HEK293 (cell line): ENCODE measurements around the gene TEX52.
A peak's percentile ranks its signal among the peaks of the same experiment; 100 is the strongest.

Source experiments
- GFI1B ChIP-seq: fragments of 450-650 bp; formaldehyde crosslinking; IDR thresholded peaks from 2 replicates; pipeline ENCODE4 v1.5.1; 2016; ENCODE audit warnings: missing biosample characterization, missing genetic modification characterization
- KLF16 ChIP-seq: fragments of 450-650 bp; formaldehyde crosslinking; IDR thresholded peaks from 2 replicates; pipeline ENCODE4 v1.5.1; 2017; ENCODE audit warnings: missing biosample characterization, missing genetic modification characterization
- OVOL3 ChIP-seq: fragments of 450-650 bp; formaldehyde crosslinking; IDR thresholded peaks from 2 replicates; pipeline ENCODE4 v1.5.1; 2016; ENCODE audit warnings: missing biosample characterization, missing genetic modification characterization
- SP3 ChIP-seq: fragments of 450-650 bp; formaldehyde crosslinking; IDR thresholded peaks from 2 replicates; pipeline ENCODE4 v1.5.1; 2016; ENCODE audit warnings: missing biosample characterization, missing genetic modification characterization
- YY2 ChIP-seq: fragments of 450-650 bp; formaldehyde crosslinking; IDR thresholded peaks from 2 replicates; pipeline ENCODE4 v1.5.1; 2016; ENCODE audit warnings: missing biosample characterization, missing genetic modification characterization
- ZBTB1 ChIP-seq: fragments of 450-650 bp; formaldehyde crosslinking; IDR thresholded peaks from 2 replicates; pipeline ENCODE4 v1.5.1; 2016; ENCODE audit warnings: missing biosample characterization, missing genetic modification characterization
- ZBTB20 ChIP-seq: fragments of 450-650 bp; formaldehyde crosslinking; IDR thresholded peaks from 2 replicates; pipeline ENCODE4 v1.5.1; 2016; ENCODE audit warnings: missing biosample characterization, missing genetic modification characterization
- ZFP37 ChIP-seq: fragments of 450-650 bp; formaldehyde crosslinking; IDR thresholded peaks from 2 replicates; pipeline ENCODE4 v1.5.1; 2016; ENCODE audit warnings: missing biosample characterization, missing genetic modification characterization
- ZIC2 ChIP-seq: fragments of 450-650 bp; formaldehyde crosslinking; IDR thresholded peaks from 2 replicates; pipeline ENCODE4 v1.5.1; 2016; ENCODE audit warnings: missing biosample characterization, missing genetic modification characterization
- ZNF10 ChIP-seq: fragments of 450-650 bp; formaldehyde crosslinking; IDR thresholded peaks from 2 replicates; pipeline ENCODE4 v1.5.1; 2017; ENCODE audit warnings: missing biosample characterization, missing genetic modification characterization
- ZNF140 ChIP-seq: fragments of 450-650 bp; formaldehyde crosslinking; IDR thresholded peaks from 2 replicates; pipeline ENCODE4 v1.5.1; 2016; ENCODE audit warnings: missing biosample characterization, missing genetic modification characterization
- ZNF16 ChIP-seq: fragments of 450-650 bp; formaldehyde crosslinking; IDR thresholded peaks from 2 replicates; pipeline ENCODE4 v1.5.1; 2016; ENCODE audit warnings: low read depth, missing biosample characterization, missing genetic modification characterization
- ZNF2 ChIP-seq: fragments of 450-650 bp; formaldehyde crosslinking; IDR thresholded peaks from 2 replicates; pipeline ENCODE4 v1.5.1; 2016; ENCODE audit warnings: missing biosample characterization, missing genetic modification characterization
- ZNF211 ChIP-seq: fragments of 450-650 bp; formaldehyde crosslinking; IDR thresholded peaks from 2 replicates; pipeline ENCODE4 v1.5.1; 2016; ENCODE audit warnings: low read depth, missing biosample characterization, missing genetic modification characterization
- ZNF302 ChIP-seq: fragments of 450-650 bp; formaldehyde crosslinking; IDR thresholded peaks from 2 replicates; pipeline ENCODE4 v1.5.1; 2016; ENCODE audit warnings: missing biosample characterization, missing genetic modification characterization, low read depth
- ZNF37A ChIP-seq: fragments of 450-650 bp; IDR thresholded peaks from 2 replicates; pipeline ENCODE4 v1.5.1; 2018; ENCODE audit warnings: missing biosample characterization, missing genetic modification characterization
- ZNF600 ChIP-seq: fragments of 450-650 bp; formaldehyde crosslinking; IDR thresholded peaks from 2 replicates; pipeline ENCODE4 v1.5.1; 2016; ENCODE audit warnings: missing biosample characterization, missing genetic modification characterization
- ZNF664 ChIP-seq: fragments of 450-650 bp; formaldehyde crosslinking; IDR thresholded peaks from 2 replicates; pipeline ENCODE4 v1.5.1; 2016; ENCODE audit warnings: missing biosample characterization, missing genetic modification characterization
- ZNF707 ChIP-seq: fragments of 450-650 bp; formaldehyde crosslinking; IDR thresholded peaks from 2 replicates; pipeline ENCODE4 v1.5.1; 2016; ENCODE audit warnings: missing biosample characterization, missing genetic modification characterization
- ZNF747 ChIP-seq: fragments of 450-650 bp; formaldehyde crosslinking; IDR thresholded peaks from 2 replicates; pipeline ENCODE4 v1.5.1; 2016; ENCODE audit warnings: missing biosample characterization, missing genetic modification characterization
- ZNF777 ChIP-seq: fragments of 450-650 bp; formaldehyde crosslinking; IDR thresholded peaks from 2 replicates; pipeline ENCODE4 v1.5.1; 2017; ENCODE audit warnings: missing biosample characterization, missing genetic modification characterization, borderline replicate concordance
- ZNF792 ChIP-seq: fragments of 450-650 bp; formaldehyde crosslinking; IDR thresholded peaks from 2 replicates; pipeline ENCODE4 v1.5.1; 2016; ENCODE audit warnings: missing biosample characterization, missing genetic modification characterization
- ZSCAN30 ChIP-seq: fragments of 450-650 bp; IDR thresholded peaks from 2 replicates; pipeline ENCODE4 v1.5.1; 2018; ENCODE audit warnings: missing biosample characterization, mild to moderate bottlenecking, missing genetic modification characterization, moderate library complexity
- TF ChIP-seq, protein P1 (sequence below): IDR thresholded peaks from 2 replicates; pipeline ENCODE4 v1.6.1; 2011; ENCODE audit warnings: mild to moderate bottlenecking, low read depth, low read length, borderline replicate concordance
- TF ChIP-seq, protein P2 (sequence below): fragments of 450-650 bp; formaldehyde crosslinking; IDR thresholded peaks from 2 replicates; pipeline ENCODE4 v1.5.1; 2016; ENCODE audit warnings: missing biosample characterization, missing genetic modification characterization
- TF ChIP-seq, protein P3 (sequence below): fragments of 450-650 bp; formaldehyde crosslinking; IDR thresholded peaks from 2 replicates; pipeline ENCODE4 v1.5.1; 2016; ENCODE audit warnings: missing biosample characterization, missing genetic modification characterization
- TF ChIP-seq, protein P4 (sequence below): fragments of 450-650 bp; formaldehyde crosslinking; optimal IDR thresholded peaks from 2 replicates; pipeline ENCODE3; 2016; ENCODE audit warnings: missing biosample characterization, mild to moderate bottlenecking, missing genetic modification characterization
- TF ChIP-seq, protein P5 (sequence below): fragments of 450-650 bp; formaldehyde crosslinking; conservative IDR thresholded peaks from 2 replicates; pipeline ENCODE4 v1.5.1; 2016; ENCODE audit warnings: low read depth, missing biosample characterization, missing genetic modification characterization
- TF ChIP-seq, protein P6 (sequence below): fragments of 450-650 bp; formaldehyde crosslinking; IDR thresholded peaks from 2 replicates; pipeline ENCODE4 v1.5.1; 2017; ENCODE audit warnings: missing biosample characterization, missing genetic modification characterization

The TEX52 gene

DNA sequence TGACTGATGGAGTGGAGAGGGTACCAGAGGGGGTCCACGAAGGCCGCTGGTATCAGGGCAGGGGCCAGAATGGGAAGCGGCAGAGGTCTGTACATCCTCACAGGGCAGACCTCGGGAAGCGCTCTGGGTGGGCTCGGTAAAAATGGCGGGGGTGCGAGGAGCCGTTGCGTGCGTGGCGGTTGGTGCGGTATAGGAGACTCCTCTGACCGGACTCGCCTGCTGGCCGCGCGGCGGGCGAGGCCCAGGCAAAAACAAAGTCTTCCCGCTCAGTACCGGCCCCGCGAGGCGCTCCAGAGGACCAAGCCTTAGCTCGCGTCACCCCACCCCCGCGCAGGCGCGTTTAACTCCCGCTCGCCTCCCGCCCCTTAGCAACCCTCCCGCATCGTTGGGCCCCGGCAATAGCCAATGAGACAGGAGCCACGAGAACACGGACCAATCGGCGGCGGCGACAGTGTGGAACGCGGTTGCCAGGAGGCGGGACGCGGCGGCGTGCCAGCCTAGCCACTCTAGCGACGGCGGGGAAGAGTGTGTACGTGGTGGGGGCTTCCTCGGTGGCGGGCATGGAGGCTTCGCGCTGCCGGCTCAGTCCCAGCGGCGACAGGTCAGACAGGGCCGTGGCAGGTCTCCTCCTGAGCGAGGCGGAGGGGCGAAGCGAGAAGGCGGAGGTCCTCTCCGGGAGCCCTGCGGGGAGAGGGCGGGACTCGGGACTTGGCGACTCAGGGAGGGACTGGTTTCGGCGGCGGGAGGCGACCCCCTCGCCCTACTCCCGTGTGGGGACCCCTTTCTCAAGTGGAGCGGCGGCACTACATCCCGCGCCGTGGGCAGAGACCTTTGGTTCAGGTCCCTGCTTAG is 33.8 kb upstream of the TEX52 start, which contains the start of gene TULP3 (continued):
- TF ChIP-seq, protein P1, sequence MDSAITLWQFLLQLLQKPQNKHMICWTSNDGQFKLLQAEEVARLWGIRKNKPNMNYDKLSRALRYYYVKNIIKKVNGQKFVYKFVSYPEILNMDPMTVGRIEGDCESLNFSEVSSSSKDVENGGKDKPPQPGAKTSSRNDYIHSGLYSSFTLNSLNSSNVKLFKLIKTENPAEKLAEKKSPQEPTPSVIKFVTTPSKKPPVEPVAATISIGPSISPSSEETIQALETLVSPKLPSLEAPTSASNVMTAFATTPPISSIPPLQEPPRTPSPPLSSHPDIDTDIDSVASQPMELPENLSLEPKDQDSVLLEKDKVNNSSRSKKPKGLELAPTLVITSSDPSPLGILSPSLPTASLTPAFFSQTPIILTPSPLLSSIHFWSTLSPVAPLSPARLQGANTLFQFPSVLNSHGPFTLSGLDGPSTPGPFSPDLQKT, result no peak
- TF ChIP-seq ZNF211 (tag by site-specific recombination) (no peak), ZNF747 (tag by site-specific recombination) (no peak), ZNF16 (tag by site-specific recombination) (no peak), SP3 (peak; percentile 82), ZSCAN30 (tag by site-specific recombination) (peak; percentile 82; the same call in 1 of the 2 replicates), KLF16 (tag by site-specific recombination) (peak; percentile 66; the same call in 1 of the 2 replicates), YY2 (tag by site-specific recombination) (peak; percentile 57; the same call in 1 of the 2 replicates), ZNF664 (tag by site-specific recombination) (no peak), ZFP37 (tag by site-specific recombination) (peak; percentile 21), ZBTB1 (tag by site-specific recombination) (peak; percentile 95), OVOL3 (0 out of 2 replicates have a peak, but pooled peaks have one; percentile 21), ZNF140 (tag by site-specific recombination) (no peak), ZNF777 (peak; percentile 76; the same call in 1 of the 2 replicates), ZNF302 (tag by site-specific recombination) (no peak), ZNF37A (tag by site-specific recombination) (no peak), ZNF707 (tag by site-specific recombination) (no peak), ZNF792 (tag by site-specific recombination) (peak; percentile 19; the same call in 1 of the 2 replicates), ZNF10 (tag by site-specific recombination) (peak; percentile 54; the same call in 1 of the 2 replicates), GFI1B (tag by site-specific recombination) (no peak), ZNF2 (tag by site-specific recombination) (peak; percentile 23), ZIC2 (tag by site-specific recombination) (peak; percentile 63), ZNF600 (tag by site-specific recombination) (peak; percentile 42), ZBTB20 (tag by site-specific recombination) (peak; percentile 70; the same call in 1 of the 2 replicates)
- TF ChIP-seq, protein P2, sequence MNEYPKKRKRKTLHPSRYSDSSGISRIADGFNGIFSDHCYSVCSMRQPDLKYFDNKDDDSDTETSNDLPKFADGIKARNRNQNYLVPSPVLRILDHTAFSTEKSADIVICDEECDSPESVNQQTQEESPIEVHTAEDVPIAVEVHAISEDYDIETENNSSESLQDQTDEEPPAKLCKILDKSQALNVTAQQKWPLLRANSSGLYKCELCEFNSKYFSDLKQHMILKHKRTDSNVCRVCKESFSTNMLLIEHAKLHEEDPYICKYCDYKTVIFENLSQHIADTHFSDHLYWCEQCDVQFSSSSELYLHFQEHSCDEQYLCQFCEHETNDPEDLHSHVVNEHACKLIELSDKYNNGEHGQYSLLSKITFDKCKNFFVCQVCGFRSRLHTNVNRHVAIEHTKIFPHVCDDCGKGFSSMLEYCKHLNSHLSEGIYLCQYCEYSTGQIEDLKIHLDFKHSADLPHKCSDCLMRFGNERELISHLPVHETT (tag by site-specific recombination), result peak; percentile 23; the same call in 1 of the 2 replicates
- TF ChIP-seq, protein P3, sequence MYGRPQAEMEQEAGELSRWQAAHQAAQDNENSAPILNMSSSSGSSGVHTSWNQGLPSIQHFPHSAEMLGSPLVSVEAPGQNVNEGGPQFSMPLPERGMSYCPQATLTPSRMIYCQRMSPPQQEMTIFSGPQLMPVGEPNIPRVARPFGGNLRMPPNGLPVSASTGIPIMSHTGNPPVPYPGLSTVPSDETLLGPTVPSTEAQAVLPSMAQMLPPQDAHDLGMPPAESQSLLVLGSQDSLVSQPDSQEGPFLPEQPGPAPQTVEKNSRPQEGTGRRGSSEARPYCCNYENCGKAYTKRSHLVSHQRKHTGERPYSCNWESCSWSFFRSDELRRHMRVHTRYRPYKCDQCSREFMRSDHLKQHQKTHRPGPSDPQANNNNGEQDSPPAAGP (tag by site-specific recombination), result peak; percentile 75; the same call in 1 of the 2 replicates
- TF ChIP-seq, protein P4, sequence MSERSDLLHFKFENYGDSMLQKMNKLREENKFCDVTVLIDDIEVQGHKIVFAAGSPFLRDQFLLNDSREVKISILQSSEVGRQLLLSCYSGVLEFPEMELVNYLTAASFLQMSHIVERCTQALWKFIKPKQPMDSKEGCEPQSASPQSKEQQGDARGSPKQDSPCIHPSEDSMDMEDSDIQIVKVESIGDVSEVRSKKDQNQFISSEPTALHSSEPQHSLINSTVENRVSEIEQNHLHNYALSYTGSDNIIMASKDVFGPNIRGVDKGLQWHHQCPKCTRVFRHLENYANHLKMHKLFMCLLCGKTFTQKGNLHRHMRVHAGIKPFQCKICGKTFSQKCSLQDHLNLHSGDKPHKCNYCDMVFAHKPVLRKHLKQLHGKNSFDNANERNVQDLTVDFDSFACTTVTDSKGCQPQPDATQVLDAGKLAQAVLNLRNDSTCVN, result peak; percentile 98
- TF ChIP-seq, protein P5, sequence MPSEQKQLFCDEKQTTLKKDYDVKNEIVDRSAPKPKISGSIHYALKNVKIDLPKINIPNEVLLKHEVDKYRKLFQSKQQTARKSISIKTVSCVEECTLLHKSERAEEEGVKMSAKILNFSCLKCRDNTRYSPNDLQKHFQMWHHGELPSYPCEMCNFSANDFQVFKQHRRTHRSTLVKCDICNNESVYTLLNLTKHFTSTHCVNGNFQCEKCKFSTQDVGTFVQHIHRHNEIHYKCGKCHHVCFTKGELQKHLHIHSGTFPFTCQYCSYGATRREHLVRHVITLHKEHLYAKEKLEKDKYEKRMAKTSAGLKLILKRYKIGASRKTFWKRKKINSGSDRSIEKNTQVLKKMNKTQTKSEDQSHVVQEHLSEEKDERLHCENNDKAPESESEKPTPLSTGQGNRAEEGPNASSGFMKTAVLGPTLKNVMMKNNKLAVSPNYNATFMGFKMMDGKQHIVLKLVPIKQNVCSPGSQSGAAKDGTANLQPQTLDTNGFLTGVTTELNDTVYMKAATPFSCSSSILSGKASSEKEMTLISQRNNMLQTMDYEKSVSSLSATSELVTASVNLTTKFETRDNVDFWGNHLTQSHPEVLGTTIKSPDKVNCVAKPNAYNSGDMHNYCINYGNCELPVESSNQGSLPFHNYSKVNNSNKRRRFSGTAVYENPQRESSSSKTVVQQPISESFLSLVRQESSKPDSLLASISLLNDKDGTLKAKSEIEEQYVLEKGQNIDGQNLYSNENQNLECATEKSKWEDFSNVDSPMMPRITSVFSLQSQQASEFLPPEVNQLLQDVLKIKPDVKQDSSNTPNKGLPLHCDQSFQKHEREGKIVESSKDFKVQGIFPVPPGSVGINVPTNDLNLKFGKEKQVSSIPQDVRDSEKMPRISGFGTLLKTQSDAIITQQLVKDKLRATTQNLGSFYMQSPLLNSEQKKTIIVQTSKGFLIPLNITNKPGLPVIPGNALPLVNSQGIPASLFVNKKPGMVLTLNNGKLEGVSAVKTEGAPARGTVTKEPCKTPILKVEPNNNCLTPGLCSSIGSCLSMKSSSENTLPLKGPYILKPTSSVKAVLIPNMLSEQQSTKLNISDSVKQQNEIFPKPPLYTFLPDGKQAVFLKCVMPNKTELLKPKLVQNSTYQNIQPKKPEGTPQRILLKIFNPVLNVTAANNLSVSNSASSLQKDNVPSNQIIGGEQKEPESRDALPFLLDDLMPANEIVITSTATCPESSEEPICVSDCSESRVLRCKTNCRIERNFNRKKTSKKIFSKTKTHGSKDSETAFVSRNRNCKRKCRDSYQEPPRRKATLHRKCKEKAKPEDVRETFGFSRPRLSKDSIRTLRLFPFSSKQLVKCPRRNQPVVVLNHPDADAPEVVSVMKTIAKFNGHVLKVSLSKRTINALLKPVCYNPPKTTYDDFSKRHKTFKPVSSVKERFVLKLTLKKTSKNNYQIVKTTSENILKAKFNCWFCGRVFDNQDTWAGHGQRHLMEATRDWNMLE (tag by site-specific recombination), result no peak
- TF ChIP-seq, protein P6, sequence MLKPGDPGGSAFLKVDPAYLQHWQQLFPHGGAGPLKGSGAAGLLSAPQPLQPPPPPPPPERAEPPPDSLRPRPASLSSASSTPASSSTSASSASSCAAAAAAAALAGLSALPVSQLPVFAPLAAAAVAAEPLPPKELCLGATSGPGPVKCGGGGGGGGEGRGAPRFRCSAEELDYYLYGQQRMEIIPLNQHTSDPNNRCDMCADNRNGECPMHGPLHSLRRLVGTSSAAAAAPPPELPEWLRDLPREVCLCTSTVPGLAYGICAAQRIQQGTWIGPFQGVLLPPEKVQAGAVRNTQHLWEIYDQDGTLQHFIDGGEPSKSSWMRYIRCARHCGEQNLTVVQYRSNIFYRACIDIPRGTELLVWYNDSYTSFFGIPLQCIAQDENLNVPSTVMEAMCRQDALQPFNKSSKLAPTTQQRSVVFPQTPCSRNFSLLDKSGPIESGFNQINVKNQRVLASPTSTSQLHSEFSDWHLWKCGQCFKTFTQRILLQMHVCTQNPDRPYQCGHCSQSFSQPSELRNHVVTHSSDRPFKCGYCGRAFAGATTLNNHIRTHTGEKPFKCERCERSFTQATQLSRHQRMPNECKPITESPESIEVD (tag by site-specific recombination), result no peak
